ENCODE measurements around the gene PRSS8. TPM values are rescaled to one million over a fixed set of nuclear protein-coding genes. Genes with fewer than 3 reads are reported as not detected.
A peak's percentile ranks its signal among the peaks of the same experiment; 100 is the strongest.

PRSS8 gene
- total RNA-seq, 4 donors from 2014 or later = 39.2 to 121 (median 49.2) TPM

- Histone ChIP-seq H3K4me3 (no peak overlapping the region), H3K36me3 (peaks cover under 1 to 79% (median 25%) of the 10 kb centered on the region in 3 donors), H3K9me3 (no peaks in the 10 kb centered on the region), H3K27ac (no peak overlapping the region), H3K4me1 (peaks cover 25 to 37% (median 28%) of the 10 kb centered on the region in 3 donors), H3K27me3 (no peaks in the 10 kb centered on the region)
- intact Hi-C loops (cut with DNase I) = no loop called here
- DNase-seq = no peak
- WGBS, 2 donors = 81 to 95% methylated on average over 2 to 3 of the region's 3 CpGs
- TF ChIP-seq POLR2A (IDR thresholded peaks at IDR 0.05) (no peak), CTCF (IDR thresholded peaks at IDR 0.05) (no peak)
These were observed 9.7 kb downstream of the PRSS8 start for GRCh38 chr16:31125844-31126243.

GRCh38 chr16:31120129-31120528, 15.4 kb downstream of the PRSS8 start:
- no peaks in the 10 kb centered on the region for H3K27me3 ChIP-seq
- H3K4me3 ChIP-seq = no peak overlapping the region
- 90 to 93% methylated on average over 12 to 13 of the region's 16 CpGs for WGBS, 2 donors
- peaks cover 15 to 45% (median 18%) of the 10 kb centered on the region in 3 donors for H3K4me1 ChIP-seq
- no peak for DNase-seq
- H3K27ac ChIP-seq = peak overlapping the region; percentile 52 to 99 (median 94)
- no peaks in the 10 kb centered on the region for H3K9me3 ChIP-seq
- intact Hi-C loops (cut with DNase I) = no loop called here
- TF ChIP-seq CTCF (IDR thresholded peaks at IDR 0.05) (no peak), POLR2A (IDR thresholded peaks at IDR 0.05) (no peak)
- H3K36me3 ChIP-seq = peaks cover 9 to 53% (median 25%) of the 10 kb centered on the region in 3 donors

GRCh38 chr16:31118223-31119155, 17.0 kb downstream of the PRSS8 start:
- peak overlapping the region; percentile 90 to 99 (median 98) for H3K27ac ChIP-seq
- WGBS, 2 donors = 36% methylated on average over 9 of the region's 9 CpGs
- peaks cover 18 to 60% (median 20%) of the 10 kb centered on the region in 3 donors for H3K4me1 ChIP-seq
- H3K9me3 ChIP-seq = no peaks in the 10 kb centered on the region
- DNase-seq = no peak
- peak overlapping the region; percentile 47 to 88 (median 71) for H3K4me3 ChIP-seq
- intact Hi-C loops (cut with DNase I) = no loop called here
- H3K27me3 ChIP-seq = no peaks in the 10 kb centered on the region
- TF ChIP-seq POLR2A (IDR thresholded peaks at IDR 0.05) (no peak), CTCF (IDR thresholded peaks at IDR 0.05) (no peak)
- H3K36me3 ChIP-seq = peaks cover 9 to 43% (median 25%) of the 10 kb centered on the region in 3 donors

GRCh38 chr16:31117384-31118222, 17.9 kb downstream of the PRSS8 start, which contains the start of gene KAT8:
KAT8 (plus strand) TSS chr16:31117664; CDS start chr16:31117682, 18 bp downstream.
- H3K4me1 ChIP-seq = peaks cover 18 to 69% (median 25%) of the 10 kb centered on the region in 3 donors
- TF ChIP-seq POLR2A (IDR thresholded peaks at IDR 0.05) (peak in 3 of 4 donors; percentile 69 to 90 (median 89)), CTCF (IDR thresholded peaks at IDR 0.05) (no peak)
- intact Hi-C loops (cut with DNase I) = no loop called here
- peak; percentile 89 for DNase-seq
- peak within 1 kb of the TSS; percentile 90 to 99 (median 98) for H3K27ac ChIP-seq
- peaks cover 9 to 35% (median 25%) of the 10 kb centered on the region in 3 donors for H3K36me3 ChIP-seq
- H3K9me3 ChIP-seq = no peaks in the 10 kb centered on the region
- WGBS, 2 donors = 0% methylated on average over 16 to 30 of the region's 68 CpGs
- no peaks in the 10 kb centered on the region for H3K27me3 ChIP-seq
- peak within 1 kb of the TSS; percentile 47 to 88 (median 71) for H3K4me3 ChIP-seq

Measured in esophagus squamous epithelium (tissue), 5 donors.